HEK293 (cell line): ENCODE measurements around the gene SERP1.

ENCODE experiments used
- KLF1 ChIP-seq: fragments of 450-650 bp; formaldehyde crosslinking; IDR thresholded peaks from 2 replicates; pipeline ENCODE4 v1.5.1; 2016; ENCODE audit warnings: missing biosample characterization, missing genetic modification characterization
- REPIN1 ChIP-seq: fragments of 450-650 bp; formaldehyde crosslinking; IDR thresholded peaks from 2 replicates; pipeline ENCODE4 v1.5.1; 2017; ENCODE audit warnings: missing biosample characterization, missing genetic modification characterization, low read depth
- ZBTB49 ChIP-seq: fragments of 450-650 bp; formaldehyde crosslinking; IDR thresholded peaks from 2 replicates; pipeline ENCODE4 v1.5.1; 2016; ENCODE audit warnings: missing biosample characterization, missing genetic modification characterization, low read depth
- ZNF776 ChIP-seq: fragments of 450-650 bp; formaldehyde crosslinking; IDR thresholded peaks from 2 replicates; pipeline ENCODE4 v1.5.0; 2017; ENCODE audit warnings: missing biosample characterization, missing genetic modification characterization, borderline replicate concordance
- ZSCAN5A ChIP-seq: fragments of 450-650 bp; formaldehyde crosslinking; IDR thresholded peaks from 2 replicates; pipeline ENCODE4 v1.5.1; 2016; ENCODE audit warnings: missing biosample characterization, missing genetic modification characterization
- ZXDB ChIP-seq: fragments of 450-650 bp; formaldehyde crosslinking; IDR thresholded peaks from 2 replicates; pipeline ENCODE4 v1.5.1; 2016; ENCODE audit warnings: missing biosample characterization, missing genetic modification characterization
- TF ChIP-seq, protein P1 (sequence below): fragments of 450-650 bp; formaldehyde crosslinking; IDR thresholded peaks from 2 replicates; pipeline ENCODE4 v1.5.1; 2016; ENCODE audit warnings: missing biosample characterization, missing genetic modification characterization
- TF ChIP-seq, protein P2 (sequence below): fragments of 450-650 bp; formaldehyde crosslinking; IDR thresholded peaks from 2 replicates; pipeline ENCODE4 v1.5.1; 2016; ENCODE audit warnings: missing biosample characterization, missing genetic modification characterization, low read depth
- TF ChIP-seq, protein P3 (sequence below): fragments of 450-650 bp; formaldehyde crosslinking; optimal IDR thresholded peaks from 2 replicates; pipeline ENCODE3; 2016; ENCODE audit warnings: missing biosample characterization, mild to moderate bottlenecking, missing genetic modification characterization
- TF ChIP-seq, protein P4 (sequence below): fragments of 450-650 bp; formaldehyde crosslinking; IDR thresholded peaks from 2 replicates; pipeline ENCODE4 v1.5.1; 2016; ENCODE audit warnings: missing biosample characterization, missing genetic modification characterization

DNA sequence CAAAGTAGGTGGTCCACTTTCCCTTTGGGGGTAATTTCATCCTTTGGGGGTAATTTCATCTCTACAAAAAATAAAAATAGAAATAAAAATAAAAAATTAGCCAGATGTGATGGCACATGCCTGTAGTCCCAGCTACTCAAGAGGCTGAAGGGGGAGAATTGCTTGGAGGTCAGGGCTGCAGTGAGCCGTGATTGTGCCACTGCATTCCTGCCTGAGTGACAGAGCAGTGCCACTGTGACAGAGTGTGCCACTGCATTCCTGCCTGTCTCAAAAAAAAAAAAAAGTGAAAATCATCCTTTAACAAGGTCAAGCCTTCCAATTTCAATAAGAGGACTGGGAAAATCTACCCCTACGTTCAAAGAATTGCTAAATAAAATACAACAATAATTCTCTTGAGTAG is 22.8 kb downstream of the SERP1 start:
- TF ChIP-seq, protein P1, sequence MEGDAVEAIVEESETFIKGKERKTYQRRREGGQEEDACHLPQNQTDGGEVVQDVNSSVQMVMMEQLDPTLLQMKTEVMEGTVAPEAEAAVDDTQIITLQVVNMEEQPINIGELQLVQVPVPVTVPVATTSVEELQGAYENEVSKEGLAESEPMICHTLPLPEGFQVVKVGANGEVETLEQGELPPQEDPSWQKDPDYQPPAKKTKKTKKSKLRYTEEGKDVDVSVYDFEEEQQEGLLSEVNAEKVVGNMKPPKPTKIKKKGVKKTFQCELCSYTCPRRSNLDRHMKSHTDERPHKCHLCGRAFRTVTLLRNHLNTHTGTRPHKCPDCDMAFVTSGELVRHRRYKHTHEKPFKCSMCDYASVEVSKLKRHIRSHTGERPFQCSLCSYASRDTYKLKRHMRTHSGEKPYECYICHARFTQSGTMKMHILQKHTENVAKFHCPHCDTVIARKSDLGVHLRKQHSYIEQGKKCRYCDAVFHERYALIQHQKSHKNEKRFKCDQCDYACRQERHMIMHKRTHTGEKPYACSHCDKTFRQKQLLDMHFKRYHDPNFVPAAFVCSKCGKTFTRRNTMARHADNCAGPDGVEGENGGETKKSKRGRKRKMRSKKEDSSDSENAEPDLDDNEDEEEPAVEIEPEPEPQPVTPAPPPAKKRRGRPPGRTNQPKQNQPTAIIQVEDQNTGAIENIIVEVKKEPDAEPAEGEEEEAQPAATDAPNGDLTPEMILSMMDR (tag by site-specific recombination), result no peak
- TF ChIP-seq ZXDB, result no peak
- no peak for TF ChIP-seq ZSCAN5A (tag by site-specific recombination)
- TF ChIP-seq, protein P2, sequence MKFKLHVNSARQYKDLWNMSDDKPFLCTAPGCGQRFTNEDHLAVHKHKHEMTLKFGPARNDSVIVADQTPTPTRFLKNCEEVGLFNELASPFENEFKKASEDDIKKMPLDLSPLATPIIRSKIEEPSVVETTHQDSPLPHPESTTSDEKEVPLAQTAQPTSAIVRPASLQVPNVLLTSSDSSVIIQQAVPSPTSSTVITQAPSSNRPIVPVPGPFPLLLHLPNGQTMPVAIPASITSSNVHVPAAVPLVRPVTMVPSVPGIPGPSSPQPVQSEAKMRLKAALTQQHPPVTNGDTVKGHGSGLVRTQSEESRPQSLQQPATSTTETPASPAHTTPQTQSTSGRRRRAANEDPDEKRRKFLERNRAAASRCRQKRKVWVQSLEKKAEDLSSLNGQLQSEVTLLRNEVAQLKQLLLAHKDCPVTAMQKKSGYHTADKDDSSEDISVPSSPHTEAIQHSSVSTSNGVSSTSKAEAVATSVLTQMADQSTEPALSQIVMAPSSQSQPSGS (tag by site-specific recombination), result no peak
- no peak for TF ChIP-seq REPIN1
- TF ChIP-seq ZBTB49 (tag by site-specific recombination), result no peak
- TF ChIP-seq, protein P3, sequence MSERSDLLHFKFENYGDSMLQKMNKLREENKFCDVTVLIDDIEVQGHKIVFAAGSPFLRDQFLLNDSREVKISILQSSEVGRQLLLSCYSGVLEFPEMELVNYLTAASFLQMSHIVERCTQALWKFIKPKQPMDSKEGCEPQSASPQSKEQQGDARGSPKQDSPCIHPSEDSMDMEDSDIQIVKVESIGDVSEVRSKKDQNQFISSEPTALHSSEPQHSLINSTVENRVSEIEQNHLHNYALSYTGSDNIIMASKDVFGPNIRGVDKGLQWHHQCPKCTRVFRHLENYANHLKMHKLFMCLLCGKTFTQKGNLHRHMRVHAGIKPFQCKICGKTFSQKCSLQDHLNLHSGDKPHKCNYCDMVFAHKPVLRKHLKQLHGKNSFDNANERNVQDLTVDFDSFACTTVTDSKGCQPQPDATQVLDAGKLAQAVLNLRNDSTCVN (tag by site-specific recombination), result no peak
- TF ChIP-seq KLF1 (tag by site-specific recombination), result no peak
- no peak for TF ChIP-seq ZNF776 (tag by site-specific recombination)
- TF ChIP-seq, protein P4, sequence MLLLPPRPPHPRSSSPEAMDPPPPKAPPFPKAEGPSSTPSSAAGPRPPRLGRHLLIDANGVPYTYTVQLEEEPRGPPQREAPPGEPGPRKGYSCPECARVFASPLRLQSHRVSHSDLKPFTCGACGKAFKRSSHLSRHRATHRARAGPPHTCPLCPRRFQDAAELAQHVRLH, result no peak
